H1 (cell line): ENCODE results near the gene OXTR.
A peak's percentile ranks its signal among the peaks of the same experiment; 100 is the strongest.

Experiments
- CHD7 ChIP-seq: fragments of 300-600 bp; sonication (generic); IDR thresholded peaks from 2 replicates; pipeline ENCODE4 v1.7.1; 2012; ENCODE audit warnings: low read length, moderate library complexity, mild to moderate bottlenecking, inconsistent platforms; ENCODE audit not compliant: insufficient replicate concordance
- CTCF ChIP-seq, 3 experiments: IDR thresholded peaks; 1 replicate in 2 of 3; 2 replicates in 1 of 3; pipeline versions ENCODE4 v1.5.1 to v1.6.1; 2011; ENCODE audit warnings: low read length in 3 of 3, mild to moderate bottlenecking in 3 of 3, inconsistent platforms in 2 of 3, low read depth in 1 of 3, moderate library complexity in 1 of 3; ENCODE audit not compliant: insufficient read depth in 1 of 3; ENCODE audit errors: control extremely low read depth in 1 of 3
- FOSL1 ChIP-seq: IDR thresholded peaks from 2 replicates; pipeline ENCODE4 v1.6.1; 2011; ENCODE audit warnings: mild to moderate bottlenecking, low read depth, low read length, moderate library complexity; ENCODE audit not compliant: insufficient read depth
- POLR2A ChIP-seq, 2 experiments: IDR thresholded peaks; 1 replicate in 1 of 2; 2 replicates in 1 of 2; pipeline ENCODE4 v1.6.1; 2011; ENCODE audit warnings: low read depth in 2 of 2, low read length in 2 of 2, mild to moderate bottlenecking in 2 of 2; ENCODE audit errors: control extremely low read depth in 1 of 2
- SIN3A ChIP-seq, 2 experiments: IDR thresholded peaks in 1 of 2; conservative IDR thresholded peaks in 1 of 2; 2 replicates each; pipeline ENCODE4 v1.6.1; 2011 to 2012; ENCODE audit warnings: low read length in 2 of 2, improper control_type of control experiment in 1 of 2, low read depth in 1 of 2, mild to moderate bottlenecking in 1 of 2
- ZNF274 ChIP-seq: IDR thresholded peaks from 2 replicates; pipeline ENCODE4 v1.7.0; 2012; ENCODE audit warnings: low read length, borderline replicate concordance; ENCODE audit errors: extremely low read depth

GRCh38 chr3:8769088-8769822 is at the start of gene OXTR:
- no peak for TF ChIP-seq FOSL1
- TF ChIP-seq ZNF274, result no peak
- no peak for TF ChIP-seq POLR2A (IDR thresholded peaks at IDR 0.05; ENCODE audit: control extremely low read depth in 1 of 2, low read depth in 2 of 2, low read length in 2 of 2)
- TF ChIP-seq CHD7, result peak; percentile 16
- TF ChIP-seq CTCF (IDR thresholded peaks at IDR 0.05; ENCODE audit: control extremely low read depth in 1 of 3, insufficient read depth in 1 of 3, low read depth in 1 of 3, low read length in 3 of 3), result peak; percentile 98 to 99 (median 98)
- TF ChIP-seq SIN3A (conservative IDR thresholded peaks at IDR 0.05 in 1 of 2, IDR thresholded peaks at IDR 0.05 in 1 of 2; ENCODE audit: low read depth in 1 of 2, low read length in 2 of 2), result no peak
